K562 (cell line): ENCODE results near the gene DIAPH1. TPM values are rescaled to one million over a fixed set of nuclear protein-coding genes. Genes with fewer than 3 reads are reported as not detected.

Source experiments
- CCAR2 ChIP-seq: fragments of 200-400 bp; formaldehyde crosslinking; IDR thresholded peaks from 2 replicates; pipeline ENCODE4 v1.6.1; 2017; ENCODE audit warnings: mild to moderate bottlenecking, low read depth, low read length
- FOXK2 ChIP-seq, 2 experiments: fragments of 450-650 bp; IDR thresholded peaks in 1 of 2; conservative IDR thresholded peaks in 1 of 2; 2 replicates each; pipeline ENCODE4 v1.6.1; 2016; ENCODE audit warnings: low read depth in 2 of 2, mild to moderate bottlenecking in 1 of 2
- HMG20B ChIP-seq: fragments of 250-450 bp; sonication (Bioruptor Pico); IDR thresholded peaks from 2 replicates; pipeline ENCODE4 v1.5.0; 2021; ENCODE audit warnings: mild to moderate bottlenecking
- HSF4 ChIP-seq: fragments of 250-450 bp; sonication (Bioruptor Pico); IDR thresholded peaks from 2 replicates; pipeline ENCODE4 v2.1.2; 2022; ENCODE audit warnings: mild to moderate bottlenecking, moderate library complexity, borderline replicate concordance
- NR2C1 ChIP-seq, 2 experiments: fragments of 450-650 bp; IDR thresholded peaks; 2 replicates each; pipeline ENCODE4 v1.6.1; 2017; ENCODE audit warnings: mild to moderate bottlenecking in 2 of 2, antibody characterized with exemption in 1 of 2, inconsistent platforms in 1 of 2, missing compliant biosample characterization in 1 of 2, missing genetic modification characterization in 1 of 2
- RNF2 ChIP-seq: sonication (generic); IDR thresholded peaks from 2 replicates; pipeline ENCODE4 v1.6.1; 2016
- STAG1 ChIP-seq: sonication (generic); formaldehyde crosslinking; IDR thresholded peaks from 2 replicates; pipeline ENCODE4 v1.5.0; 2020; ENCODE audit warnings: missing genetic modification reagents, borderline replicate concordance
- ZNF354B ChIP-seq: fragments of 250-450 bp; sonication (Bioruptor Pico); IDR thresholded peaks from 2 replicates; pipeline ENCODE4 v1.4.0; 2020
- ZNF668 ChIP-seq: fragments of 250-450 bp; sonication (Bioruptor Pico); IDR thresholded peaks from 2 replicates; pipeline ENCODE4 v1.8.0; 2022; ENCODE audit warnings: mild to moderate bottlenecking, inconsistent platforms
- polyA plus RNA-seq, 8 experiments: library from polyadenylated mRNA; depleted of rRNA in 4 of 8; stranded (reverse) in 5 of 8; unstranded in 3 of 8; fragments of >200 nt; fragmentation: Nextera tagmentation in 2 of 8; fragmentation: Illumina TruSeq in 1 of 8; extraction: Ambion mirVana in 2 of 8; extraction: Trizol in 1 of 8; gene quantifications; 2 replicates each; pipeline versions ENCODE4 v1.2.1 to v1.2.3, GENCODE V29; 2011 to 2014; ENCODE audit warnings: inconsistent platforms in 1 of 8, missing spikeins in 1 of 8
- total RNA-seq, 7 experiments: library from RNA; depleted of rRNA in 6 of 7; stranded (reverse); fragments of >200 nt in 6 of 7; fragmentation: Illumina TruSeq in 2 of 7; extraction: Trizol in 2 of 7; gene quantifications; 2 replicates each; pipeline versions ENCODE4 v1.2.1 to v1.2.3, GENCODE V29; 2011 to 2021; ENCODE audit warnings: low replicate concordance in 1 of 7
- TF ChIP-seq, protein P1 (sequence below): sonication (generic); formaldehyde crosslinking; IDR thresholded peaks from 2 replicates; pipeline ENCODE4 v1.8.0; 2022; ENCODE audit warnings: mild to moderate bottlenecking, missing genetic modification reagents
- TF ChIP-seq, protein P2 (sequence below): sonication (generic); formaldehyde crosslinking; IDR thresholded peaks from 2 replicates; pipeline ENCODE4 v1.8.0; 2022; ENCODE audit warnings: missing genetic modification reagents, mild to moderate bottlenecking, borderline replicate concordance
- TF ChIP-seq, protein P3 (sequence below): sonication (generic); formaldehyde crosslinking; IDR thresholded peaks from 2 replicates; pipeline ENCODE4 v1.8.1; 2023; ENCODE audit warnings: mild to moderate bottlenecking, missing genetic modification reagents

The DIAPH1 gene
- total and polyA plus RNA-seq, 9 of the 15 experiments (the other 6 are each of a cell fraction or from before 2014, with no cell fraction given) = 60.8 to 328 (median 97.8) TPM

DNA sequence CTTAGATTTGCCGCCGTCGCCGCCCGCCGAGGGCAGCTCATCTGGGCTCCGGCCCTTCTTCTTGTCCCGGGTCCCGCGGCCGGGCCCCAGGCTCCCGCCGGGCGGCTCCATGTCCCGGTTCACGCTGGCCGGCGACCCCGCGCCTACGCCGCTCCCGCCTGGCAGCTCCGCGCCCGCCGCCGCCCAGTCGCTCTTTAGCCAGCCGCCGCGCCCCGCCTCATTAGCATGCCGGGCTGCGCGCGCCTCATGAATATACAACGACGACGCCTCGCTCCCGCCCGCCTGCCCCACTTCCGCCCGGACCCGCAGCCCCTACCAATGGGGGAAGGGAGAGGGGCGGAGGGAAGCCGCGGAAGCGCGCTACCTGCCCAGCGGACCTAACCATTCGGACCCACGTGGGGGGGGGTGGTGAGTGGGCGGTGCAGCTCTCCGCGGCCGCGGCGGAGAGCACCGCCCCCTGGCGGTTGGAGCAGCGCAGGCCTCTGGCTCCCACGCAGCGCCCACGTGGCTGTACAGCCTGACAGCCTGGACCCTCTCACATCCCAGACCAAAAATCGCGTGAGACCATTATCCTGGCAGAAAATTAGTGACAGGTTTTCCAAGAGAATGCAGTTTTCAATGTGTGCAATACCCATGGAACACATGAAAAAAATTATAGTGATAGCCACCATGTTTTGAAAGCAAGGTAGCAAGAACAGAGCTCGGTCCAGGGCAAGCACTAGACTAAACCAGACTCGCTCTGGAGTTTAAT lies at the start of gene DIAPH1 (continued):
- TF ChIP-seq, protein P1, sequence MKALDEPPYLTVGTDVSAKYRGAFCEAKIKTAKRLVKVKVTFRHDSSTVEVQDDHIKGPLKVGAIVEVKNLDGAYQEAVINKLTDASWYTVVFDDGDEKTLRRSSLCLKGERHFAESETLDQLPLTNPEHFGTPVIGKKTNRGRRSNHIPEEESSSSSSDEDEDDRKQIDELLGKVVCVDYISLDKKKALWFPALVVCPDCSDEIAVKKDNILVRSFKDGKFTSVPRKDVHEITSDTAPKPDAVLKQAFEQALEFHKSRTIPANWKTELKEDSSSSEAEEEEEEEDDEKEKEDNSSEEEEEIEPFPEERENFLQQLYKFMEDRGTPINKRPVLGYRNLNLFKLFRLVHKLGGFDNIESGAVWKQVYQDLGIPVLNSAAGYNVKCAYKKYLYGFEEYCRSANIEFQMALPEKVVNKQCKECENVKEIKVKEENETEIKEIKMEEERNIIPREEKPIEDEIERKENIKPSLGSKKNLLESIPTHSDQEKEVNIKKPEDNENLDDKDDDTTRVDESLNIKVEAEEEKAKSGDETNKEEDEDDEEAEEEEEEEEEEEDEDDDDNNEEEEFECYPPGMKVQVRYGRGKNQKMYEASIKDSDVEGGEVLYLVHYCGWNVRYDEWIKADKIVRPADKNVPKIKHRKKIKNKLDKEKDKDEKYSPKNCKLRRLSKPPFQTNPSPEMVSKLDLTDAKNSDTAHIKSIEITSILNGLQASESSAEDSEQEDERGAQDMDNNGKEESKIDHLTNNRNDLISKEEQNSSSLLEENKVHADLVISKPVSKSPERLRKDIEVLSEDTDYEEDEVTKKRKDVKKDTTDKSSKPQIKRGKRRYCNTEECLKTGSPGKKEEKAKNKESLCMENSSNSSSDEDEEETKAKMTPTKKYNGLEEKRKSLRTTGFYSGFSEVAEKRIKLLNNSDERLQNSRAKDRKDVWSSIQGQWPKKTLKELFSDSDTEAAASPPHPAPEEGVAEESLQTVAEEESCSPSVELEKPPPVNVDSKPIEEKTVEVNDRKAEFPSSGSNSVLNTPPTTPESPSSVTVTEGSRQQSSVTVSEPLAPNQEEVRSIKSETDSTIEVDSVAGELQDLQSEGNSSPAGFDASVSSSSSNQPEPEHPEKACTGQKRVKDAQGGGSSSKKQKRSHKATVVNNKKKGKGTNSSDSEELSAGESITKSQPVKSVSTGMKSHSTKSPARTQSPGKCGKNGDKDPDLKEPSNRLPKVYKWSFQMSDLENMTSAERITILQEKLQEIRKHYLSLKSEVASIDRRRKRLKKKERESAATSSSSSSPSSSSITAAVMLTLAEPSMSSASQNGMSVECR = peak; percentile 99
- TF ChIP-seq, protein P2, sequence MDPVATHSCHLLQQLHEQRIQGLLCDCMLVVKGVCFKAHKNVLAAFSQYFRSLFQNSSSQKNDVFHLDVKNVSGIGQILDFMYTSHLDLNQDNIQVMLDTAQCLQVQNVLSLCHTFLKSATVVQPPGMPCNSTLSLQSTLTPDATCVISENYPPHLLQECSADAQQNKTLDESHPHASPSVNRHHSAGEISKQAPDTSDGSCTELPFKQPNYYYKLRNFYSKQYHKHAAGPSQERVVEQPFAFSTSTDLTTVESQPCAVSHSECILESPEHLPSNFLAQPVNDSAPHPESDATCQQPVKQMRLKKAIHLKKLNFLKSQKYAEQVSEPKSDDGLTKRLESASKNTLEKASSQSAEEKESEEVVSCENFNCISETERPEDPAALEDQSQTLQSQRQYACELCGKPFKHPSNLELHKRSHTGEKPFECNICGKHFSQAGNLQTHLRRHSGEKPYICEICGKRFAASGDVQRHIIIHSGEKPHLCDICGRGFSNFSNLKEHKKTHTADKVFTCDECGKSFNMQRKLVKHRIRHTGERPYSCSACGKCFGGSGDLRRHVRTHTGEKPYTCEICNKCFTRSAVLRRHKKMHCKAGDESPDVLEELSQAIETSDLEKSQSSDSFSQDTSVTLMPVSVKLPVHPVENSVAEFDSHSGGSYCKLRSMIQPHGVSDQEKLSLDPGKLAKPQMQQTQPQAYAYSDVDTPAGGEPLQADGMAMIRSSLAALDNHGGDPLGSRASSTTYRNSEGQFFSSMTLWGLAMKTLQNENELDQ = 0 out of 2 replicates have a peak, but pooled peaks have one; percentile 52
- TF ChIP-seq STAG1 = no peak
- TF ChIP-seq ZNF354B (CRISPR knock-in tag) = no peak
- TF ChIP-seq CCAR2 = no peak
- peak; percentile 88 for TF ChIP-seq RNF2
- TF ChIP-seq NR2C1 (IDR thresholded peaks at IDR 0.05) = no peak
- TF ChIP-seq NR2C1 (tag; IDR thresholded peaks at IDR 0.05) = no peak
- TF ChIP-seq FOXK2 (conservative IDR thresholded peaks at IDR 0.05 in 1 of 2, IDR thresholded peaks at IDR 0.05 in 1 of 2; ENCODE audit: low read depth in 2 of 2) = peak; percentile 62 to 99
- TF ChIP-seq HSF4 = no peak; the same call in 1 of the 2 replicates
- TF ChIP-seq, protein P3, sequence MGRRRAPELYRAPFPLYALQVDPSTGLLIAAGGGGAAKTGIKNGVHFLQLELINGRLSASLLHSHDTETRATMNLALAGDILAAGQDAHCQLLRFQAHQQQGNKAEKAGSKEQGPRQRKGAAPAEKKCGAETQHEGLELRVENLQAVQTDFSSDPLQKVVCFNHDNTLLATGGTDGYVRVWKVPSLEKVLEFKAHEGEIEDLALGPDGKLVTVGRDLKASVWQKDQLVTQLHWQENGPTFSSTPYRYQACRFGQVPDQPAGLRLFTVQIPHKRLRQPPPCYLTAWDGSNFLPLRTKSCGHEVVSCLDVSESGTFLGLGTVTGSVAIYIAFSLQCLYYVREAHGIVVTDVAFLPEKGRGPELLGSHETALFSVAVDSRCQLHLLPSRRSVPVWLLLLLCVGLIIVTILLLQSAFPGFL = no peak
- TF ChIP-seq ZNF668 (CRISPR knock-in tag) = no peak
- no peak for TF ChIP-seq HMG20B (CRISPR knock-in tag)
